ENCODE measurements around the gene STEAP1. TPM values are rescaled to one million over a fixed set of nuclear protein-coding genes. Genes with fewer than 3 reads are reported as not detected.

STEAP1 gene
- total RNA-seq, 4 donors from 2014 or later, result 2.0 to 6.6 (median 3.9) TPM

GRCh38 chr7:90212149-90212495 lies 57.9 kb downstream of the STEAP1 start:
- Histone ChIP-seq H3K36me3 (no peaks in the 10 kb centered on the region), H3K4me1 (no peaks in the 10 kb centered on the region), H3K27ac (peak overlapping the region; percentile 65 to 86 (median 80)), H3K9me3 (no peaks in the 10 kb centered on the region), H3K4me3 (peak overlapping the region; percentile 31 to 75 (median 62)), H3K27me3 (no peaks in the 10 kb centered on the region)
- no peak for DNase-seq
- TF ChIP-seq POLR2A (IDR thresholded peaks at IDR 0.05), result no peak
- no peak for TF ChIP-seq CTCF (IDR thresholded peaks at IDR 0.05)

DNA sequence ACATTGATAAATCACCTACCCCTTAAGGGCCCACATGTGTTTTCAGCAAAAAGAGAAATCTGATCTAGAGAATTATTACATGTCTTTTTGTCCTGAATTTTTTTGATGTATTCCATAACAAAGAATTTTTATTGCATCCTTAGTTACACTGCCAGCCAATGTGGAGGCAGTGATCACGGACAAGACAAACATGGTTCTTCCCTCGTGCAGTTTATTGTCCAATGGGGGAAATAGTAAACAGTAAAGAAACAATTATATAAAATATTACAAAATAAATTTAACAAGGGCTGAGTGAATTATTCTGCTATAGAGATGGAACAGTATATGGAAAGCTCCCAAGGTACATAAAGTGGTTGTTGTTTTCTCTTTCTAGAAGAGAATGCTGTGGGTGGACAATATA lies 59.3 kb downstream of the STEAP1 start:
- H3K4me1 ChIP-seq, result no peaks in the 10 kb centered on the region
- no peak overlapping the region for H3K27ac ChIP-seq
- no peaks in the 10 kb centered on the region for H3K36me3 ChIP-seq
- TF ChIP-seq POLR2A (IDR thresholded peaks at IDR 0.05) (no peak), CTCF (IDR thresholded peaks at IDR 0.05) (no peak)
- no peaks in the 10 kb centered on the region for H3K9me3 ChIP-seq
- no peak overlapping the region for H3K4me3 ChIP-seq
- H3K27me3 ChIP-seq, result no peaks in the 10 kb centered on the region
- DNase-seq, result no peak

Other genes starting within 250 kb of the STEAP1 start
- 10 to 100 TPM in 3 of 4 donors, 1 to 10 TPM in 1; 8.3 to 22.4 (median 17.4) TPM for gene STEAP2, start 57.3 kb downstream of the STEAP1 start, total RNA-seq
- gene CFAP69, start 90.7 kb downstream of the STEAP1 start, total RNA-seq, result 10 to 100 TPM in 2 of 4 donors, 1 to 10 TPM in 1, not detected in 1; 2.3 to 15.3 (median 11.9) TPM
- gene FAM237B, start 166.8 kb downstream of the STEAP1 start, total RNA-seq, result not detected
- 10 to 100 TPM; 11.6 to 24.8 (median 17.8) TPM for gene GTPBP10, start 192.2 kb downstream of the STEAP1 start, total RNA-seq
- gene CLDN12, start 249.0 kb downstream of the STEAP1 start, total RNA-seq, result 10 to 100 TPM; 13.2 to 66.9 (median 49.0) TPM

All from Peyer's patch (tissue), 4 donors.